Heart left ventricle (tissue), 16 donors: ENCODE measurements around the gene ALDH1L1. TPM values are rescaled to one million over a fixed set of nuclear protein-coding genes. Genes with fewer than 3 reads are reported as not detected.

Experiments used
- ATAC-seq, 4 donors: fragments of 200-7000 bp; cut with Tn5 transposase; one replicate each; pipeline ENCODE4 v1.9.1; 2020 to 2022; ENCODE audit warnings: moderate library complexity in 4 of 4, mild to moderate bottlenecking in 3 of 4, moderate number of reproducible peaks in 1 of 4
- DNase-seq, 5 donors: peaks; one replicate each; pipeline ENCODE4 v3.0.0-alpha.2; 2020
- H3K27ac ChIP-seq, 12 donors: fragments of 200-600 bp; sonication (generic) in 4 of 12; one replicate each; pipeline versions ENCODE4 v1.5.0 to v1.8.0; 2016 to 2022; ENCODE audit warnings: mild to moderate bottlenecking in 2 of 12
- H3K27me3 ChIP-seq, 9 donors: fragments of 200-600 bp; sonication (generic) in 2 of 9; one replicate each; pipeline versions ENCODE4 v1.5.1 to v1.8.0; 2016 to 2022; ENCODE audit warnings: mild to moderate bottlenecking in 3 of 9
- H3K36me3 ChIP-seq, 9 donors: fragments of 200-600 bp; sonication (generic) in 2 of 9; one replicate each; pipeline versions ENCODE4 v1.5.0 to v1.8.0; 2018 to 2022; ENCODE audit warnings: mild to moderate bottlenecking in 2 of 9
- H3K4me1 ChIP-seq, 12 donors: fragments of 200-600 bp; sonication (generic) in 4 of 12; one replicate each; pipeline versions ENCODE4 v1.5.0 to v1.8.0; 2016 to 2022; ENCODE audit warnings: mild to moderate bottlenecking in 3 of 12
- H3K4me3 ChIP-seq, 12 donors: fragments of 200-600 bp; sonication (generic) in 4 of 12; one replicate each; pipeline versions ENCODE4 v1.5.0 to v1.8.0; 2017 to 2022; ENCODE audit warnings: mild to moderate bottlenecking in 9 of 12, moderate library complexity in 4 of 12
- H3K9me3 ChIP-seq, 12 donors: fragments of 200-600 bp; sonication (generic) in 4 of 12; one replicate each; pipeline versions ENCODE4 v1.5.0 to v1.8.0; 2016 to 2022; ENCODE audit warnings: mild to moderate bottlenecking in 1 of 12
- CTCF ChIP-seq, 12 donors: fragments of 200-600 bp; sonication (generic) in 4 of 12; IDR thresholded peaks; one replicate each; pipeline versions ENCODE4 v1.5.0 to v1.8.0; 2018 to 2022; ENCODE audit warnings: antibody characterized with exemption in 12 of 12, mild to moderate bottlenecking in 5 of 12
- POLR2A ChIP-seq, 2 donors: fragments of 450-650 bp; IDR thresholded peaks; one replicate each; pipeline ENCODE4 v1.6.1; 2017; ENCODE audit warnings: antibody characterized with exemption in 2 of 2, mild to moderate bottlenecking in 2 of 2, moderate library complexity in 2 of 2
- WGBS, 4 donors: extraction: QIAGEN DNeasy Blood & Tissue Kit in 2 of 4; methylation state at CpG; one replicate each; pipeline versions ENCODE4 v1.1.5 to v1.1.7; 2013 to 2018; 5-methylcytosine and 5-hydroxymethylcytosine counted together
- intact Hi-C, 10 donors: fragments of 100-400 bp; cut with DNase I; formaldehyde crosslinking; loops; one replicate each; pipeline versions ENCODE4 v1.11.1 to v1.14.2; 2022
- polyA plus RNA-seq, 2 donors: library from polyadenylated mRNA; stranded (reverse); fragments of 200-250 nt; gene quantifications; one replicate each; pipeline ENCODE4 v1.2.3, GENCODE V29; 2013
- total RNA-seq, 9 donors: library from RNA; depleted of rRNA in 2 of 9; stranded (reverse); fragments of >200 nt in 2 of 9; fragmentation: NEBNext Ultra II Directional in 3 of 9; extraction: Animal tissue kit (Norgen Biotek cat#: 25700) in 3 of 9; gene quantifications; one replicate each; pipeline versions ENCODE4 v1.1.0 to v1.2.4, GENCODE V29; 2016 to 2023
- donor health status: ischemic (EF 13 %, LVEDD 7.1; RV severe dilation, severe dysfunction).
- donor health status: healthy with polysubstance abuse.
- donor health status: DM: no; HTN: yes; CAD: no.
- donor health status: DM: no; HTN: no; CAD: no.
- donor health status: ischemic (EF 25% LVEDD 6.9; RV normal size, moderate dysfunction).
- donor health status: ischemic (EF 25% LVEDD 5.7; RV mildly dilated, moderate dysfunction).
- donor health status: healthy.
- donor health status: DM: yes; HTN: yes; CAD: no.
- donor health status: ischemic (EF 35%, LVEDD 5.7; RV mildly dilated, moderate dysfunction).
- donor health status: nonischemic (EF 11% LVEDD 7.7; RV severe dilation, severe dysfunction).
- donor health status: DM: yes; HTN: yes; CAD: no.
- donor health status: PGD.
- donor health status: ischemic (EF 29% LVEDD 5.4; RV normal size, mild dysfunction).
- donor health status: nonischemic (EF 23%, LVEDD 6.1; RV moderate dilation, normal function).

The ALDH1L1 gene
- total and polyA plus RNA-seq, 11 donors: 13.4 to 74.1 (median 29.0) TPM

- intact Hi-C loops: no loop called here
- ATAC-seq: no peak
- Histone ChIP-seq H3K4me1 (no peaks in the 10 kb centered on the region), H3K27ac (no peak overlapping the region), H3K27me3 (no peaks in the 10 kb centered on the region), H3K36me3 (peaks cover 0 to 9% (median 0%) of the 10 kb centered on the region in 9 donors), H3K4me3 (no peak overlapping the region), H3K9me3 (no peaks in the 10 kb centered on the region)
- DNase-seq: peak in 1 of 5 donors; percentile 1
- TF ChIP-seq CTCF (IDR thresholded peaks at IDR 0.05): no peak
- TF ChIP-seq POLR2A (IDR thresholded peaks at IDR 0.05): no peak
- 90 to 100% (median 97%) methylated on average over 3 of the region's 3 CpGs for WGBS, 4 donors
Measured at GRCh38 chr3:126117212-126117611, 63.2 kb downstream of the ALDH1L1 start.

GRCh38 chr3:126116526-126116925 lies 63.9 kb downstream of the ALDH1L1 start:
- H3K36me3 ChIP-seq: peaks cover 0 to 13% (median 0%) of the 10 kb centered on the region in 9 donors
- no peak overlapping the region for H3K4me3 ChIP-seq
- H3K27me3 ChIP-seq: no peaks in the 10 kb centered on the region
- H3K4me1 ChIP-seq: no peaks in the 10 kb centered on the region
- intact Hi-C loops: no loop called here
- DNase-seq (peak in 2 of 5 donors; percentile 2 to 28), ATAC-seq (no peak)
- TF ChIP-seq POLR2A (IDR thresholded peaks at IDR 0.05) (no peak), CTCF (IDR thresholded peaks at IDR 0.05) (no peak)
- no peak overlapping the region for H3K27ac ChIP-seq
- 63 to 90% (median 75%) methylated on average over 1 of the region's 1 CpG for WGBS, 4 donors
- no peaks in the 10 kb centered on the region for H3K9me3 ChIP-seq

- Histone ChIP-seq H3K27me3 (no peaks in the 10 kb centered on the region), H3K4me3 (no peak overlapping the region), H3K9me3 (no peaks in the 10 kb centered on the region), H3K27ac (no peak overlapping the region), H3K4me1 (no peaks in the 10 kb centered on the region), H3K36me3 (peaks cover 0 to 14% (median 0%) of the 10 kb centered on the region in 9 donors)
- TF ChIP-seq POLR2A (IDR thresholded peaks at IDR 0.05) (no peak), CTCF (IDR thresholded peaks at IDR 0.05) (no peak)
- WGBS, 4 donors: 89 to 94% (median 91%) methylated on average over 13 to 16 of the region's 16 CpGs
- ATAC-seq: no peak
- DNase-seq: peak in 1 of 5 donors; percentile 17
- intact Hi-C loops: no loop called here
Measured at GRCh38 chr3:126114443-126115386, 65.7 kb downstream of the ALDH1L1 start.

- H3K27me3 ChIP-seq: no peaks in the 10 kb centered on the region
- intact Hi-C loops: no loop called here
- no peak for DNase-seq
- TF ChIP-seq POLR2A (IDR thresholded peaks at IDR 0.05) (no peak), CTCF (IDR thresholded peaks at IDR 0.05) (peak in 7 of 12 donors; percentile 7 to 37 (median 15))
- no peaks in the 10 kb centered on the region for H3K4me1 ChIP-seq
- H3K9me3 ChIP-seq: no peaks in the 10 kb centered on the region
- peak in 1 of 4 donors; percentile 35 for ATAC-seq
- 79 to 85% (median 81%) methylated on average over 8 to 9 of the region's 9 CpGs for WGBS, 4 donors
- H3K27ac ChIP-seq: no peak overlapping the region
- H3K4me3 ChIP-seq: no peak overlapping the region
- peaks cover 0 to 21% (median 0%) of the 10 kb centered on the region in 9 donors for H3K36me3 ChIP-seq
Measured at GRCh38 chr3:126113733-126114442, 66.5 kb downstream of the ALDH1L1 start.
